ENCODE data around the gene PCDHB10. TPM values are rescaled to one million over a fixed set of nuclear protein-coding genes. Genes with fewer than 3 reads are reported as not detected.
A peak's percentile ranks its signal among the peaks of the same experiment; 100 is the strongest.
"Not testable (repeated sequence)": the region's sequence is repeated elsewhere in the genome, so short reads cannot be mapped to it uniquely, and the experiment has no call there.

PCDHB10 gene
- total RNA-seq: 5.2 and 5.5 TPM in 2 replicates
- long read RNA-seq, transcript PCDHB10-201 (1 exons, 3,290 nt): major isoform, 6 of 6 reads
- long read RNA-seq, partial matches to known transcripts: 0 of 6 reads
- long read RNA-seq, other reads (novel, unspliced or antisense): 0 of 6 reads

GRCh38 chr5:141192110-141192725 is at the start of gene PCDHB10:
Gene PCDHB10, plus strand, starts transcription at chr5:141192353. Its CDS starts 200 bp downstream, at chr5:141192553.
- Mint-ChIP-seq H3K9me3 (peaks cover 21% of the 10 kb centered on the region), H3K27ac (ENCODE audit: unreplicated experiment) (peak within 1 kb of the TSS; percentile 15), H3K27me3 (ENCODE audit: low read depth) (no peaks in the 10 kb centered on the region), H3K4me1 (peaks cover 5% of the 10 kb centered on the region), H3K4me3 (peak within 1 kb of the TSS; percentile 17), H3K36me3 (ENCODE audit: low read depth) (peaks cover 57% of the 10 kb centered on the region)
- DNase-seq (ENCODE audit: low read depth, low spot score): peak; percentile 40
- TF ChIP-seq CTCF (conservative IDR thresholded peaks at IDR 0.05): peak; percentile 66

GRCh38 chr5:141149812-141150211 is 42.3 kb upstream of the PCDHB10 start, which contains the start of gene PCDHB6:
Gene PCDHB6, plus strand, starts transcription at chr5:141150057. Its CDS starts 201 bp downstream, at chr5:141150258.
- Mint-ChIP-seq H3K27ac (ENCODE audit: unreplicated experiment) (no peak within 1 kb of the TSS), H3K27me3 (ENCODE audit: low read depth) (no peaks in the 10 kb centered on the region), H3K4me3 (no peak within 1 kb of the TSS), H3K36me3 (ENCODE audit: low read depth) (peaks cover 34% of the 10 kb centered on the region), H3K9me3 (peaks cover 18% of the 10 kb centered on the region), H3K4me1 (no peaks in the 10 kb centered on the region)
- no peak for TF ChIP-seq CTCF (conservative IDR thresholded peaks at IDR 0.05)
- no peak for DNase-seq (ENCODE audit: low read depth, low spot score)

GRCh38 chr5:141150224-141150992 is 41.7 kb upstream of the PCDHB10 start:
- no peak overlapping the region for H3K27ac Mint-ChIP-seq (ENCODE audit: unreplicated experiment)
- no peaks in the 10 kb centered on the region for H3K27me3 Mint-ChIP-seq (ENCODE audit: low read depth)
- H3K36me3 Mint-ChIP-seq (ENCODE audit: low read depth): peaks cover 36% of the 10 kb centered on the region
- peaks cover 18% of the 10 kb centered on the region for H3K9me3 Mint-ChIP-seq
- H3K4me3 Mint-ChIP-seq: no peak overlapping the region
- no peak for TF ChIP-seq CTCF (conservative IDR thresholded peaks at IDR 0.05)
- DNase-seq (ENCODE audit: low read depth, low spot score): no peak
- H3K4me1 Mint-ChIP-seq: no peaks in the 10 kb centered on the region

- peaks cover 19% of the 10 kb centered on the region for H3K9me3 Mint-ChIP-seq
- no peak overlapping the region for H3K4me3 Mint-ChIP-seq
- no peak overlapping the region for H3K27ac Mint-ChIP-seq (ENCODE audit: unreplicated experiment)
- no peaks in the 10 kb centered on the region for H3K4me1 Mint-ChIP-seq
- H3K36me3 Mint-ChIP-seq (ENCODE audit: low read depth): peaks cover 37% of the 10 kb centered on the region
- DNase-seq (ENCODE audit: low read depth, low spot score): no peak
- no peaks in the 10 kb centered on the region for H3K27me3 Mint-ChIP-seq (ENCODE audit: low read depth)
- no peak for TF ChIP-seq CTCF (conservative IDR thresholded peaks at IDR 0.05)
Measured at GRCh38 chr5:141150993-141151325, 41.2 kb upstream of the PCDHB10 start.

- not testable (repeated sequence) for DNase-seq (ENCODE audit: low read depth, low spot score); H3K27ac Mint-ChIP-seq (ENCODE audit: unreplicated experiment); H3K27me3 Mint-ChIP-seq (ENCODE audit: low read depth); H3K4me1 Mint-ChIP-seq; H3K4me3 Mint-ChIP-seq
- H3K36me3 Mint-ChIP-seq (ENCODE audit: low read depth): peaks cover 44% of the 10 kb centered on the region
- H3K9me3 Mint-ChIP-seq: peaks cover 24% of the 10 kb centered on the region
Measured at GRCh38 chr5:141151632-141152031, 40.5 kb upstream of the PCDHB10 start.

GRCh38 chr5:141152096-141152495 is 40.1 kb upstream of the PCDHB10 start:
- not testable (repeated sequence) for H3K27ac Mint-ChIP-seq (ENCODE audit: unreplicated experiment); DNase-seq (ENCODE audit: low read depth, low spot score); H3K4me3 Mint-ChIP-seq; H3K27me3 Mint-ChIP-seq (ENCODE audit: low read depth); H3K4me1 Mint-ChIP-seq
- H3K9me3 Mint-ChIP-seq: peaks cover 25% of the 10 kb centered on the region
- H3K36me3 Mint-ChIP-seq (ENCODE audit: low read depth): peaks cover 49% of the 10 kb centered on the region
